C4-2B (cell line): ENCODE data around the gene AFDN.

Experiments
- CTCF ChIP-seq: fragments of 450-650 bp; conservative IDR thresholded peaks from 2 replicates; pipeline ENCODE4 v1.5.1; 2017; ENCODE audit warnings: mild to moderate bottlenecking
- ZFX ChIP-seq: fragments of 450-650 bp; IDR thresholded peaks from 2 replicates; pipeline ENCODE4 v1.6.1; 2017

GRCh38 chr6:167988154-167988495 lies 161.4 kb downstream of the AFDN start:
- TF ChIP-seq CTCF (no peak), ZFX (no peak)
